ENCODE results near the gene HTT-AS. TPM values are rescaled to one million over a fixed set of nuclear protein-coding genes. Genes with fewer than 3 reads are reported as not detected.

HTT-AS gene
- total and polyA plus RNA-seq, 2 of the 8 experiments (the other 6 are each of a cell fraction or from before 2014, with no cell fraction given) = not detected

GRCh38 chr4:3074846-3075651 is 711 bp upstream of the HTT-AS start (continued):
- no peak for TF ChIP-seq RNF2 (IDR thresholded peaks at IDR 0.05; ENCODE audit: borderline replicate concordance, low read depth, low read length, missing control alignments, poor library complexity, severe bottlenecking)
- TF ChIP-seq RFX5 (IDR thresholded peaks at IDR 0.05; ENCODE audit: borderline replicate concordance, low read depth, low read length) = no peak
- TF ChIP-seq SIX5 (IDR thresholded peaks at IDR 0.05; ENCODE audit: low read depth, low read length) = no peak
- no peak for TF ChIP-seq POU5F1 (IDR thresholded peaks at IDR 0.05; ENCODE audit: low read depth, low read length)
- no peak for TF ChIP-seq NANOG (IDR thresholded peaks at IDR 0.05; ENCODE audit: insufficient read depth, low read depth, low read length, poor library complexity, severe bottlenecking)
- TF ChIP-seq SAP30 (IDR thresholded peaks at IDR 0.05; ENCODE audit: insufficient read depth, insufficient replicate concordance, low read length) = peak; percentile 58
- no peak for TF ChIP-seq GABPA (IDR thresholded peaks at IDR 0.05; ENCODE audit: borderline replicate concordance, insufficient read depth, low read length)
- TF ChIP-seq RXRA (IDR thresholded peaks at IDR 0.05; ENCODE audit: insufficient read depth, low read depth, low read length) = no peak
- no peak for TF ChIP-seq RBBP5 (IDR thresholded peaks at IDR 0.05; ENCODE audit: borderline replicate concordance, low read depth, low read length)
- no peak for TF ChIP-seq MAX (IDR thresholded peaks at IDR 0.05)
- TF ChIP-seq ATF3 (IDR thresholded peaks at IDR 0.05; ENCODE audit: insufficient read depth, low read depth, low read length) = no peak
- no peak for TF ChIP-seq CTCF (IDR thresholded peaks at IDR 0.05; ENCODE audit: control extremely low read depth in 1 of 3, insufficient read depth in 1 of 3, low read depth in 1 of 3, low read length in 3 of 3)
- TF ChIP-seq USF2 (IDR thresholded peaks at IDR 0.05; ENCODE audit: low read length) = no peak
- TF ChIP-seq CHD1 (IDR thresholded peaks at IDR 0.05; ENCODE audit: low read depth, low read length) = no peak
- TF ChIP-seq ATF2 (IDR thresholded peaks at IDR 0.05; ENCODE audit: low read length) = peak; percentile 74; the same call in 1 of the 2 replicates
- TF ChIP-seq EZH2 (IDR thresholded peaks at IDR 0.05; ENCODE audit: low read depth, low read length, severe bottlenecking) = no peak
